ENCODE data around the gene ARID1A. TPM values are rescaled to one million over a fixed set of nuclear protein-coding genes. Genes with fewer than 3 reads are reported as not detected.

The ARID1A gene
- total and polyA plus RNA-seq, 9 of the 15 experiments (the other 6 are each of a cell fraction or from before 2014, with no cell fraction given): 8.3 to 88.3 (median 22.5) TPM

- TF ChIP-seq ZNF407 (IDR thresholded peaks at IDR 0.05; ENCODE audit: low read depth) (no peak), GATA2 (CRISPR knock-in tag; IDR thresholded peaks at IDR 0.05) (no peak), ZNF24 (IDR thresholded peaks at IDR 0.05) (peak; percentile 47; the same call in 1 of the 2 replicates), ZNF224 (CRISPR knock-in tag; IDR thresholded peaks at IDR 0.05) (0 out of 2 replicates have a peak, but pooled peaks have one; percentile 30), CREB3 (tag; conservative IDR thresholded peaks at IDR 0.05; ENCODE audit: low read depth) (peak; percentile 58; the same call in 1 of the 2 replicates), CBX2 (IDR thresholded peaks at IDR 0.05; ENCODE audit: insufficient read depth, low read length, poor library complexity, severe bottlenecking) (no peak), SMARCC2 (IDR thresholded peaks at IDR 0.05; ENCODE audit: low read depth) (peak; percentile 65; the same call in 1 of the 2 replicates), E2F8 (IDR thresholded peaks at IDR 0.05; ENCODE audit: low read depth, partially characterized antibody) (no peak), ELK1 (CRISPR knock-in tag; IDR thresholded peaks at IDR 0.05) (no peak), NR2C1 (IDR thresholded peaks at IDR 0.05) (no peak), NR2C1 (tag; IDR thresholded peaks at IDR 0.05) (peak; percentile 57)
Measured at GRCh38 chr1:26786437-26787380, 90.9 kb downstream of the ARID1A start (continued).

Measured in K562 (cell line).